Activated effector memory CD4-positive, alpha-beta T cell treated with anti-CD3 and anti-CD28 coated beads, Interleukin-2, amount 50 U/mL, for 16 hours (primary cell): Measurements from ENCODE around the gene STPG4.

Experiments
- DNase-seq: peaks from one replicate; pipeline ENCODE4 v3.0.0-alpha.2; 2020

STPG4 gene

DNA sequence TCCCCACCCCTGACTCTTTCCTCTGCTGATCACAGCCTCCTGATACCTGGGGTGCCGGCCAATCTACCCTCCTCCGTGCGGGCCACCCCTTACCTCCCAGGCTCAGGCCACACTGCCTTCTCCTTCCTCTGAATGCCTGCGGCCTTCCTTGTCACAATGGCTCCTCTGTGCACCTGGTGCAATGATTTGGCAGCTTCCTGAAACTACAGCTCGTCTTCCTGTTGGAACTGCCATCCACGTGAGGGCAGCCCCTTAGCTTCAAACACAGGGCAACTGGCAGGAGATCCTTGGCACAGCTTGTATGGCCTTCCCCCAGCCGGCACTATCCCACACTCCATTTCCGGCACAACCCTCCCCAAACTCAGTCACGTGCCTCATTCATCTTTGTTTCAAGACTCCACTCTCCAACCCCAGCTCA lies 69.0 kb downstream of the STPG4 start:
- peak; percentile 30 for DNase-seq

DNA sequence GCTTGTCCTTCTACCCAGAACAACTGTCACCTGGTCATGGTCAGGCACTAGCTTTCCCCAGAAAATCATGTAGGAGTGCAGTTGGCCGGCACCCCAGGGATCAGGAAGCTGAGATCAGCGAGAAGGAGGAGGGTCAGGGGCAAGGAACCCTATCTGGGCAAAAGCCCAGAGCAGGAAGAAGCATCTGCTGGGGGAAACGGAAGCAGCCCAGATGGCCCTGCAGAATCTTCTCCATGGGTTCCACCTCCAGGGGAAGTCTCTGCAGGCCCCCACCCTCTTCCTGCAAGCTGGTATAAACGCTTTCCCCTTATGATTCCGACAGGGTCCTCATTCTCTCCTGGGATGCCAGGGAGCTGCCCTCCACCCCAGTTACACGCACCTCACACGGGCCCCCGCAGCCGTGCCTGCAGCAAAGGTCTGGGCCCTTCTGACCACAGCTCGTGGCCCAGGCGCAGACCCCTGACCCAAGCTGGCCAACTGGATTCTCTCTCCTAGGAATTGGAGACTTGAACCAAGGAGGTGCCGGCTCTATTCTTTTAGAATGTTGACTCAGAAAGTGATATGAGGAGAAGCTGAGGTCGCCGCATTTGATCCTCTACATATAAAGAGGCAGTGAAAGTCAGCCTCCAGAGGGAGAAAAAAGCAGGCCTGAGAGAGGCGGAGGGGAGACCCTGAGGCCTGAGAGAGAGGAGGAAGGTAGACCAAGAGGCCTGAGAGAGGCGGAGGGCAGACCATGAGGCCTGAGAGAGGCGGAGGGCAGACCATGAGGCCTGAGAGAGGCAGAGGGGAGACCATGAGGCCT lies 71.0 kb downstream of the STPG4 start:
- no peak for DNase-seq

DNA sequence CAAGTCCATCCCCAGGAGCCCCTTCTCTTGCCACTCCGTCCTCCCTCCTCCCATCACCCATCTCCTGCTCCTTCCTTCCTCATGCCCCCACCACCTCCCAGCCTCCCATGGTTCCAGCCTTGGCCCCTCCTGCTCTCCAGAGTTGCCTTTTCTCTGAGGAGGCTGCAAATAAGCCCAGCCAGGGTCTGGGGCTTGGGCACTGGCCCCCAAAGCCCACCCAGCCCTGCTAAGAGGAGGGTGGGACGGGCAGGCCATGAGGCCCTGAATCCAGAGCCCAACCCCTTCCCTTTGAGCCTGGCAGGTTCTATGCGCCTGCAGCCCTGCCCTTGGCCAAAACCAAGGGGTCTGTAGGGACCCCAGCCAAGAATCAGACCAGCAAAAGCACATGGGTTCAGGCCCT lies 71.6 kb downstream of the STPG4 start:
- no peak for DNase-seq

DNA sequence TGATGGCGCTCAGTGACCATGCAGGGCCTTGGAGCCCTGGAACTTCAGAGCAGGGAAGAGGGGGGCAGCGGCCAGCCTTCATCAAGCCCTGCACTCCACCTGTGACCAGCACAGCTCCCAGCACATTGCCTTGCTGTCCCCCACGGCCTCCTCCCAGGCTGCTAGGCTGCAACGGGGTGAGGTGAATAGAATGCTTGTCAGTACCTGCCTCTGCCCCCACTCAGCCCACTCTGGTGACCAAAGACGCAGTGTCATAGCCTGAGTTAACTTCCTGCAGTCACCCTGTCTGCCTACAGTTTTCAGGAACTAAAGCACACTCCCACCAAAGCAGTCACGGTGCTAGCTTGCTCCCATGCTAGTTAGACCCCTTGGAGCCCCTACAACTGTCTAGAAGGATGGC lies 72.1 kb downstream of the STPG4 start:
- DNase-seq: no peak

DNA sequence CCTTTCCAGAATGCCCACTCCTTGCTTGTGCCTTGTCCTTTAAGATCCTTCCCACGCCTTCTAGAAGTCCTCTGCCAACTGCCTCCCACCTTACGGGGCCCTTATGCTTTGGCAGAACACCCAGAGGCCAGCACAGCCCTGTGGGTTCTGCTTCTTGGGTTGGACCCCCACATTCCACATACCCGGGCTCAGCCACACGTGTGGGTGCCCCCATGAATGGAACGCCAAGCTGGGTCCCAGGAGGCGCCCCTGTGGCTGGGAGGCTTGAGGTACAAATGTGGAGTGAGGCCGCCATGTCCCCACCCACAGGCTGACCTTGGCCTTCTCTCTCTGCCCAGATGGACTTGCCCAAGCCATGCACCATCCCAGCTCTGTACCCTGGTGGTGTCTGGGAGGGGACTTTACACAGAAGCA lies 74.2 kb downstream of the STPG4 start:
- DNase-seq: no peak

DNA sequence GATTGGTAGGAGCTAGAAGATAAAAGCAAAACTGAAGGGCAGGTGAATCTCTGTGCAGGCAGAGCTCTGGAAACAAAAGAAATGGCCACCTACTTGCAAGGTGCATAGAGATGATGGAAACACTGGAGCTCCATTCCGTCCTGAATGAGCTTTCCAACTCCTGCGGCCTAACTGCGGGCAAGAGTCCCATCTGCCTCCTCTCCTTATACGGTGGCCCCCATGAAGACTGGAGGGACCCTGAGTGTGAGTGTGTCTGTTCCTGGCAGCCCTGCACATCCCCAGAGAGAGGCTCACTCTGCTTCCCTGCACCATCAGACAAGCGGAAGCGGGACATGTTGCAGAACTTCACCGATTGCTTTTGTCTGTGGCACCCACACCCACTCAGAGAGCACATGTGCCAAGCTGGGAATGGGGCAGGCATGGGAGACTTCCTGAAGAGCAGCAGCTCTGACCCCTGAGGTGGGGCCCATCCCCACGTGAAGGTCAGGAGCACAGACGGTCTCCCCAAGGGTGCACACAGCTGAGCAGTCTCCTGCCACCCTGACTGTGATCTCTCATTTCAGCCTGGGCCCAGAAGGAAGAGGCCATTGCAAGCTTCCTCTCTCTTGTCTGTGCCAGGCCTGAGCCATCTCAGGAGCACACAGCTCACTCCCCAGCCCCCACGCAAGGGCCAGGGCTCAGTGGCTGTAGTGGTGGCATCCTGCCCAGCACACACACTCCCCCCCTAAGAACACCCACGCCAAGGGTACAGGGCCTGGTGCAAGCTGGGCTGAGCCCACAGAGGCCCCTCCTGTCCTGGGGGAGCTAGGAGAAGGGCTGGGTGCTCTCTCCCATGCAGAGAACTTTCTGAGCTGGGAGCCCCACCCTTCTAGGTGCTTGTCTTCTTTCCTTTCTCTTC lies 75.3 kb downstream of the STPG4 start:
- DNase-seq: no peak

DNA sequence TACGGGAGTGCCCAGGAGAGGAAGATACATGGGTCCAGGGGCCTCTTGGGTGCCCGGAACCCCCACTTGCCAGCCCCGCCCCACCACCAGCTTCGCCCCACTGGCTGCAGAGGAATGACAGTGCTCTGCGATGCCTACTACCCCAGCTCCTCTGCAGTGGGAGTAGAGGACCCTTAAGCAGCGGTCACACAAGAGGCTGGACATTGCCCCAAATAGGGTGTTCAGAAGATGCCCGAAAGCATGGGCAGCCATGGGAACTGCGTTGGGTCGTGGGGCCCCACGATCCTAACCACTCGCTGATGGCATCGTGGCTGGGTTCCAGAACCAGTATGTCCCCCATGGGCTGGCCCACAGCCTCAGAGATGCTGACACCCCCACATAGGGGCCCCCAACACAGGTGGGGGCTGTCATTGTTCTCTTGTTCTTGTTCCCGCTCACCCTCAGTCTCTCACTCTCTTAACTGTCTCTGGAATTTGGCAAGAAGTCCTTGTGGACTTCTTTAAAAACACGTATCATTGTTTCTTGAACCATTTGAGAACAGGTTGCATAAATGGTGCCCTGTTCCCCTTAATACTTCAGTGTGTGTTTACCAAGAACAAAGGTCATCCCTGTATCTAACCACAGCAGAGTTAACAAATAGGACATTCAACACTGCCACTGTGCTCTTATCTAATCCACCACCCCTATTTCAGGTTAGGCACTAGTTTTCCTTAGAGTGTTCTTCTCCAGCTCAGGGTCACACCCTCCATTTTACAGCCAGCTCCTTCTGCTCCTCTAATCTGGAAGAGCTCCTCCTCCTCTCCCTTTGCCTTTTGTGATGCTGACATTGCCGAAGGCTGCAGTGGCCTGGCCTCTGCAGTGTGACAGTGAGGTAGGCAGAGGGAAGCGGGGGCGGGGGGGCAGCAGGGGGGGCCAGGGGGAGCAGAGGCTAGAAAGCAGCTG lies 76.3 kb downstream of the STPG4 start:
- DNase-seq: no peak

DNA sequence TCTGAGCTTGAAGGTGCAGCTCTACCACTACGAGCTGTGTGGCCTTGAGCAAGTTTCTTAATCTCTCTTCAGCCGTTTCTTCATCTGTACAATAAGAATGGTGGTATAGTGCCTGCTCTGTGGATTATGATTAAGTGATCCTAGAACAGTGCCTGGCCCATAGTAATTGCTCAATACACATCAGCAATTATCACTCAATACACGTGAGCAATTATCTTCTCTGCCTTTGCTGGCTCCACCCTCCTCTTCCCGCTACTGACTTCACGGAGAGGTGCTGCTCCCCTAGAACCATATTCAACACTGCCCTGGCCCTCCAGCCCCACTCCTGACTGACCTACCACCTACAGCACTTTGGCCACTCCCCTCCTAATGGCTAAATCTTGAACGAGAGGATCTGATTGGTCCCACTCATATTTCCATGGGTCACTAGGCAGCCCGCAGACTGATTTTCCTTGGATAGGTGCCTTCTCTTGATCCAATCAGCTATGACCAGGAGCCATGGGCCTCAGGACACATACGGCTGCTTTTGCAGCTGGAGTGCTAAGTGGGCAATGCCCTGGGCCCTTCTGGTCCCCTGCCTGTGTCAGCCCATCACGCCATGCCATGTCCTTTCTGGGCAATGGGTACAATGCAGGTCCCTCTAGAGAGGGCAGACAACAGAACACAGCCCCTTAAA lies 77.5 kb downstream of the STPG4 start:
- DNase-seq: no peak

DNA sequence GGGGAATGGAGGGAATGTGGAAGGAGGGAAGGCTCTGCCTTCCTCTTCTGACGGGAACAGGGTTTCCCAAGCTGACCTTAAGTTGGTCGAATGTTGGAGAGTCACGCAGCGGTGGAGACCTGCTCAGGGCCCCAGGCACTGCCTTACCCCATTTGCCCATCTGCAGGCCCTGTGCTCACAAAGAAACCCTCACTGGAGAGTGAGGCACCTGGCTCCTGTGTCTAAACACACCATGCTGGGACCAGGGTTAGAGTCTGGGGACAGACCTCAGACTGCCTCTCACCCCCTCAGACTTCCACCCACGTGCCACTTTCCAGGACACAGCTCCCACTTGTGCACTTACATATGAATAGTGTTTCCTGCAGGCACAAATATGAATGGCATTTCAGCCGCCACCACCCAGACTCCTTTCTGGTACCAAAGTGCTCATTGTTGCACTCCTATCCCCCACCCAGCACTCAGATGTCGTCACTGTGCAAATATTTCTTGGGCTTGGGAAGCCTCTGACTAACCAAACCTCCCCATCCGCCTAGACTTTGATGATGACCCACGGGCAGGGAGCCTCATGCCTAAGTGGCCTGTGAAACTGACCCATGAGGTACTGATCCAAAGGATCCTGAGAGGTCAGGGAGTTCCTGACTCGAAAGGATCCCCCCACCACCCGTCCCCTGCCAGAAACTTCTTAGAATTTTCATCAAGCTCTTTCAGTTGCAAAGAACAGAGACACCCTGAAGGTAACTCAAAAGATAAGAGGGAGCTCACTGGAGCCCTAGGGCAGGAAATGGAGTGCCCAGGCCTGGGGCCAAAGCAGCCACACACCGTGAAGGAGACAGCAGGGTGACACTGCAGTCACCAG lies 78.3 kb downstream of the STPG4 start:
- DNase-seq: no peak

DNA sequence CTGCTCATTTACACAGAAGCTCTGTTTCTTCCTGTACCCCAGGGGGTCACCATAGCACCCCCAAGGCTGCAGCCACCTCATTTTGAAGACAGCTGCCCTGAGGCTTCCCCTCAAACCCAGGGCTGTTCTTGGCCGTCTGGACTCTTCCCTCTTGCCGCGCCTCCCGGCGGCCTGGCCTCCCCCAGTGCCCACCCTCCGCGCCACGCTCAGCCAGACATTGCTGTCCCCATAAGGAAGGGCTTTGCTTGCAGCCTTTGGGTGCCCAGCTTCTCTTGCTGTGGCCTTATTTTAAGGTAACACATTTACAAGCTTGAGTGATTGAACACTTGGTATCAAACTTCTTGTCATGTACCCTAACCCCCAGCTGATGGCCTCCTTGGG lies 79.0 kb downstream of the STPG4 start:
- no peak for DNase-seq

DNA sequence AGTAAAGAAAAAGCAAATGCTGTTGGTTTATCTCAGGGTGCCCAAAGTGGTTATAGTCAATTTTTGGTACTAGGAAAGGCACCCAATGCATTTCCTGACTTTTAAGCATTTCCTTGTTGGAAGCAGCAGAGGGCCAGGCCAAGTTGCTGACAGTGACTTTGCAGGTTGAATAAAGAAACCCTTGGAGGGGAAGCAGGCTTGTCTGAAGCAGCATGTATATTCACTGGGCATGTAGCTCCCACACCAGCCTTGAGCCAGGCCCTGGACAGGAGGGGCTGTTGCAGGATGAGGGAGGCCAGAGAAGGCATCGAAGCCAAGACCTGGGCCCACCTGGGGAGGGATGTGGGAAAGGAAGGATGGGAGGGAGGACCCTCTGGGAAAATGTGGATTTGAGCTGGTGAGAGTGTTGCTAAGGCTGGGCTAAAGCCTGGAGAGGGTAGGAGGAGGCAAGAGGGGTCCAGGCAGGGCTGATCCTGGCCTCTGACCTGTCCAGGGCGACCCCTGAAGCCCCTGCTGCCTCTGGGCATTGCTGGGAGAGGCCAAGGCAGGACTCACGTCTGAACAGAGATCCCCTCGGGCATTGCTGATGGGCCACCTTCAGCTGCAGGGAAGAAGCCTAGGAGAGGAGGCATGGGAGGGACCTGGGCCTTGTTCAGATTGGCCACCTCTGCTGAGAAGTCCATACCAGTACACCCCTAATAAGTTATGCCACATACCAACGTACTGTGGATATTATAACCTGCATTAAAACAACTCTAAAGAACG lies 79.6 kb downstream of the STPG4 start:
- DNase-seq: no peak

DNA sequence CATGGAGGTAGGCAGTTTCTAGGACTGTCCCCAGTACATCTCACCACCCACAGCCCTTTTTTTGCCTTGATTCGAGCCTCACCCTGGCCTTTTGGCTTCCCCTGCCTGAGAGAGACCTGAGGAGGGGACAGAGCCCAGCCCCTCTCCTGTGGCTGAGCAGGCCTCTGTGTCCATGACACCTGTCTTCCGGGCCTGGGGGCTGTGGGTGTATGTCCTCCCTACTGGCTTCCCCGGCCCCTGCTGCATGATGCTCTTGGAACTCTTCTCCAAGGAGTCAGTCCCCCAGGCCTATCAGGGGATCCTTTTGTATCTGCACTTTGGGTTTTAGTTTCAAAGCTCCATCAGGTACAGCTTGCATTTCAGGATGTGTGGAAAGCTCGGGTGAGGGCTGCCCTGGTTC lies 80.4 kb downstream of the STPG4 start:
- no peak for DNase-seq

DNA sequence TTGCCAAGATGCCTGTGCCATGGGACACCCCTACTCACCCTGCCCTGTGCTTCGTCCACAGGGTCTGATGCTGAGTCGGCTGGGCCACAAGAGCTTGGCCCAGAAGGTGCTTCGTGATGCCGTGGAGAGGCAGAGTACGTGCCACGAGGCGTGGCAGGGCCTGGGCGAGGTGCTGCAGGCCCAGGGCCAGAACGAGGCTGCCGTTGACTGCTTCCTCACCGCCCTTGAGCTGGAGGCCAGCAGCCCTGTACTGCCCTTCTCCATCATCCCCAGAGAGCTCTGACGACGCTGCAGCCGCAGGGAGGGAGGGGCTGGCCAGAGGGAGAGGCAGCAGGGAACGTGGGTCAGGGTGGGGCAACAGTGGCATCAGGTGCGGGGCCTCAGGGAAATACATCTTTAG lies 81.5 kb downstream of the STPG4 start:
- DNase-seq: no peak

DNA sequence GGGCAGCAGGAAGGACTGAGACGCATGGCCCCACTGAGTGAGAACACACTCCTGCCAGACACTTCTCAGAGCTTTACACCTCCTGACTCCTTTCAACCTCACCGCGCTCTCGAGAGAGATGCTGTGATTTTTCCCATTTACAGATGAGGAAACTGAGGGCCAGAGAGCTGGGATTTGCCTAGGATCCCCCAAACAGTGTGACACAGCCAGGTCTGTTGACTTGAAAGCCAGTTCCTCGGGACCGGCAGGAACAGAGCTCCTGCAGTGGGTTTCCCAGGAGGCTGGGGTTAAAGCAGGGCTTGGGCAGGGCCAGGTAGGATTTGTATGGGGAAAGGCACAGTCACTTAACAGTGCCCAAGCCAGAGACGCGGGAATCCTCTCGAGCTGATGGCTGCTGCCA lies 81.9 kb downstream of the STPG4 start:
- no peak for DNase-seq

DNA sequence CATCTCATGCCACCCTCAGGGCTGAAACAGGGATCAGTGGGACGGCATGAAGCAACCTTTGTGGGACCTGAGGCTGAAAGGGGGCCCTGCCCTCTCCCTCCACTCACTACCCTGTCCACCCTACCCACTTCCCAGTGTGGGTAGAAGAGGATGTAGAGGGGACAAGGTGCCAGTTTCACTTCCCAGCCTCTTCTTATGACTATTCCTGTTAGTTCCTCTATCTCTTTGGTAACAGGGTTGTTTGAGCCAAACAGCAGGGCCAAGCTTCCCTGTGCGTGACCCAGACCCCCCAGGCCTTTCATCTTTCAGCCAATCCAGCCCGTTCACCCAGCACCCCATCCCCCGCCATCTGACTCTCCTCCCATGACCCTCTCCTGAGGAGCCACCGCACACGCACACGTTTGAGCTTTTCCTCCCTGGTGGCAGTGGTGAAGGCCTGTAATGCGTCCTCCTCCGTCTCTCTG lies 82.3 kb downstream of the STPG4 start:
- DNase-seq: no peak

DNA sequence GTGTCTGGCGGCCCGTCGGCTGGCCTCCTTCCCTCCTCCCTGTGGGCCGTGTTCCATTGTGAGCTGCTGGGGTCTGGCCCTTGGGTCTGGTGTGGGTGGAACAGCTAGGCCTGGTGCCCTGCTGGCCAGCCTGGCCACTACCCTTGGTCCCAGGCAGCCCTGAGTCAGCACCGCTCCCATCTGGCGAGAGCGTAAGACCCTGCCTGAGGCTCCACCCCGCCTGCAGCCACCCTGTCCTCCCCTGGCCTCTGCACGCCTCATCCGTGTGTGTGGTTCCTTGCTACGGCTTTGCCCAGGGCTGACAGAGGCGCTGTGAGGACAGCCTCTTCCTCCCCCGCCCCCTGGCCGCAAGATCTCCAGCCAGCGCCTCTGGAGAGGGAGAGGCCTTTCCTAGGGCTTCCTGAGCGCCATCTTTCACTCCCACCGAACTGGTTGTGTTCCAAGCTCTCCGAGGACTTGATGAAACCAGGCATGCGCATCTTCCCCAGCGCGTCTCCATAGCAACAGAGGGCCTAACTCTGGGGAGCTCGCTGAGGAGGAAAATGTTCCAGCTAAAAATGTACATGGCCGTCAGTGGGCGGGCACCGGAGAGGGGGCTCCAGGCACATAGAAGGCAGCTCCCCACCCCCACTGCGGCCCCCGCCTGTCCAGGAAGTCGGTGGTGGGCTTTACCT lies 83.0 kb downstream of the STPG4 start:
- DNase-seq: no peak

DNA sequence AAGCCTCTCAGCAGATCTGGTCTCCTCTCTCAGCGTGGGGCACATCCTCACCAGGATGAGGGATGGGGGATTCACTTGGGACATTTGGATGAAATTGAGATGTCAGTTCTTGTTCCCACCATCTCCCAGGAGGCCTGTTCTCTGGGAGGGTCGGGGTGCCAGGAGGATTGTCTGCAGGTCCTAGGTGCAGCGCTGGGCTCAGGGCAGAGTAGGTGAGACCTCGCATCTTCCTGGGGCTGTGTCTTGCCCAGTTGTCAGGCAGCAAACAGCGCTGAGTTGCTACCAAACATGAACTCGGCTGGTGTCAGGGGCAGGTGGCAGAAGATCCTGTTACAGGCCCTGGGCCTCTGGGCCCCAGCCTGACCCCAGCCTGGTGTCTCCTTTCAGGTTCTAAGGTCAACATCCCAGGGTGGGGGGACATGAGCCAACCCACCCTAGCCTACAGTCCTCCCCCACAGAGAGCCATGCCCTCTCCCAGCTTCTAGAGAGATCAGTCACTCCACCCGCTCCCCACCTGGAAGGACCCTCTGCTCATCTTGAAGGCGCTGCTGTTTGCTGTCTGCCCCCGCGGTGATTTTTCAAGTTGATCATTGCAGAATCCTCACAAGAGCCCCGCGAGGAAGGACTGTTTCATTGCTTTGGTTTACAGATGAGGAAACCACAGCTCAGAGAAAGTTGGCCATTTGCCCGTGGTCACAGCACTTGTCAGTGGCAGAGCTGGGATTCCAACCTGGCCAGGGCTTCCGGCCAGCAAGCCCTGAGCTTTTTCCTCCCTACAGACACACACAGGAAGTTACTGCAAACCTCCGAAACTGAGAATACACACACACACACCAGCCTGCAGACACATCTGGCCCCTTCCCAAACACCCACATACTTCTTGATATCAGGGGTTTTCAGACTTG lies 83.9 kb downstream of the STPG4 start:
- no peak for DNase-seq

DNA sequence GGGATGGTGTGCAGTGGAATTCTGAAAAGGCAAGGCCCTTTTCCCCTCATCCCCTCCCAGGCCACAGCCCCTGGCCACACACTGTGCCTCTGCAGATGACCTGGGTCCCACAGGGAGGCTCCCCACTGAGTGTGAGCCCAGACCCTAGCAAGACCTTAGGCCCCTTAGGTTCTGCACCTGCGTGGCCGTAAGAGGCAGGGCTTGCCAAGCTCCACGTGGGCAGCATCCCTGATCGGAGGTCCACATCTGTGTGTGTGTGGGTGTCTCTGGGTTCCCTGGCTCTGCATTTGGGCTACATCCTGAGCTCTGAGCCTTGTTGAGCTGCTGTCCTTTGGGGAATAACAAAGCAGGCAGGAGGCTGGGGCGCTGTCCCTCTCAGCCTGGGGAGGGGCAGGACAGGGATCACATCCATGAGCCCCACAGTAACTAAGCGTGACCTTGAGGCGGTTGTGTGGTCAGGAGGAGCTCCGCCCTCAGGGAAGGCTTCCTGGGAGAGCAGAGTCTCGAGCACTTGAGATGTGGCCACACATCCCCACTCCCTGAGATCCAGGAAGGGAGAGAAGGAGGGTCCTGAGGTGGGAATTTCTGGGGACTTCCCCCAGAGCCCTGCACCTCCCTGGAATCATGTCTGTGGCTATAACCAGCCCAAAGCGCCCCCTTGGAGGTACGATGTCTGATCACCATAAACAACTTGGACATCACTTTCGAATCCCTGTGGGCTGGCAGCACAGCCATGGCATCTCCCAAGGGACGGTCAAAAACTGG lies 84.8 kb downstream of the STPG4 start:
- DNase-seq: no peak
